ENCODE results near the gene ZNF618.

ZNF618 gene

GRCh38 chr9:113882181-113882580 lies 6.1 kb downstream of the ZNF618 start:
- no peak overlapping the region for H3K4me3 ChIP-seq (ENCODE audit: low read depth, low read length)

- no peak overlapping the region for H3K4me3 ChIP-seq (ENCODE audit: low read depth, low read length)
Observed at GRCh38 chr9:113882636-113883164, 6.6 kb downstream of the ZNF618 start.

GRCh38 chr9:113885183-113886025 lies 9.3 kb downstream of the ZNF618 start:
- no peak overlapping the region for H3K4me3 ChIP-seq (ENCODE audit: low read depth, low read length)

- H3K4me3 ChIP-seq (ENCODE audit: low read depth, low read length), result no peak overlapping the region
Observed at GRCh38 chr9:113886026-113886369, 9.9 kb downstream of the ZNF618 start.

- no peak overlapping the region for H3K4me3 ChIP-seq (ENCODE audit: low read depth, low read length)
Observed at GRCh38 chr9:113886466-113886865, 10.4 kb downstream of the ZNF618 start.

GRCh38 chr9:113886933-113887332 lies 10.8 kb downstream of the ZNF618 start:
- no peak overlapping the region for H3K4me3 ChIP-seq (ENCODE audit: low read depth, low read length)

- H3K4me3 ChIP-seq (ENCODE audit: low read depth, low read length), result no peak overlapping the region
Observed at GRCh38 chr9:113887436-113887835, 11.3 kb downstream of the ZNF618 start.

- no peak overlapping the region for H3K4me3 ChIP-seq (ENCODE audit: low read depth, low read length)
Observed at GRCh38 chr9:113888336-113888735, 12.2 kb downstream of the ZNF618 start.

- H3K4me3 ChIP-seq (ENCODE audit: low read depth, low read length), result no peak overlapping the region
Observed at GRCh38 chr9:113888976-113889375, 12.9 kb downstream of the ZNF618 start.

GRCh38 chr9:113890704-113891103 lies 14.6 kb downstream of the ZNF618 start:
- no peak overlapping the region for H3K4me3 ChIP-seq (ENCODE audit: low read depth, low read length)

- H3K4me3 ChIP-seq (ENCODE audit: low read depth, low read length), result no peak overlapping the region
Observed at GRCh38 chr9:113892861-113893491, 16.9 kb downstream of the ZNF618 start.

GRCh38 chr9:113894166-113894565 lies 18.1 kb downstream of the ZNF618 start:
- H3K4me3 ChIP-seq (ENCODE audit: low read depth, low read length), result no peak overlapping the region

GRCh38 chr9:113895526-113895925 lies 19.4 kb downstream of the ZNF618 start:
- H3K4me3 ChIP-seq (ENCODE audit: low read depth, low read length), result no peak overlapping the region

GRCh38 chr9:113896713-113897112 lies 20.6 kb downstream of the ZNF618 start:
- no peak overlapping the region for H3K4me3 ChIP-seq (ENCODE audit: low read depth, low read length)

- H3K4me3 ChIP-seq (ENCODE audit: low read depth, low read length), result no peak overlapping the region
Observed at GRCh38 chr9:113898151-113898550, 22.0 kb downstream of the ZNF618 start.

GRCh38 chr9:113898596-113898995 lies 22.5 kb downstream of the ZNF618 start:
- no peak overlapping the region for H3K4me3 ChIP-seq (ENCODE audit: low read depth, low read length)

- no peak overlapping the region for H3K4me3 ChIP-seq (ENCODE audit: low read depth, low read length)
Observed at GRCh38 chr9:113899205-113899604, 23.1 kb downstream of the ZNF618 start.

- no peak overlapping the region for H3K4me3 ChIP-seq (ENCODE audit: low read depth, low read length)
Observed at GRCh38 chr9:113901221-113901688, 25.1 kb downstream of the ZNF618 start.

- no peak overlapping the region for H3K4me3 ChIP-seq (ENCODE audit: low read depth, low read length)
Observed at GRCh38 chr9:113903514-113904077, 27.5 kb downstream of the ZNF618 start.

- no peak overlapping the region for H3K4me3 ChIP-seq (ENCODE audit: low read depth, low read length)
Observed at GRCh38 chr9:113906411-113907110, 30.5 kb downstream of the ZNF618 start.

GRCh38 chr9:113907282-113907681 lies 31.2 kb downstream of the ZNF618 start:
- H3K4me3 ChIP-seq (ENCODE audit: low read depth, low read length), result no peak overlapping the region

Data from iPS-11a (cell line).